HG03108 (cell line): Measurements from ENCODE around the gene CCM2.
A peak's percentile ranks its signal among the peaks of the same experiment; 100 is the strongest.

Experiments
- ATAC-seq: cut with Tn5 transposase; IDR thresholded peaks from one replicate; pipeline ENCODE4 v1.9.1; 2021; ENCODE audit warnings: moderate library complexity; ENCODE audit not compliant: unreplicated experiment

CCM2 gene

GRCh38 chr7:44967571-44968446 lies 32.2 kb upstream of the CCM2 start:
- no peak for ATAC-seq

- no peak for ATAC-seq
Observed at GRCh38 chr7:44969049-44969700, 30.8 kb upstream of the CCM2 start.

GRCh38 chr7:44969701-44970522 lies 30.1 kb upstream of the CCM2 start:
- ATAC-seq, result no peak

GRCh38 chr7:44970523-44971051 lies 29.4 kb upstream of the CCM2 start:
- no peak for ATAC-seq

GRCh38 chr7:44971188-44971901 lies 28.7 kb upstream of the CCM2 start:
- no peak for ATAC-seq

GRCh38 chr7:44971902-44972441 lies 28.0 kb upstream of the CCM2 start:
- no peak for ATAC-seq

- ATAC-seq, result no peak
Observed at GRCh38 chr7:44972562-44972961, 27.4 kb upstream of the CCM2 start.

- ATAC-seq, result no peak
Observed at GRCh38 chr7:44973610-44974401, 26.2 kb upstream of the CCM2 start.

- ATAC-seq, result no peak
Observed at GRCh38 chr7:44974549-44974948, 25.5 kb upstream of the CCM2 start.

- no peak for ATAC-seq
Observed at GRCh38 chr7:44975331-44976039, 24.5 kb upstream of the CCM2 start.

GRCh38 chr7:44976040-44976745 lies 23.8 kb upstream of the CCM2 start:
- no peak for ATAC-seq

GRCh38 chr7:44976746-44977196 lies 23.2 kb upstream of the CCM2 start:
- ATAC-seq, result no peak

GRCh38 chr7:44977304-44977958 lies 22.6 kb upstream of the CCM2 start:
- ATAC-seq, result no peak

- no peak for ATAC-seq
Observed at GRCh38 chr7:44977959-44978335, 22.1 kb upstream of the CCM2 start.

- ATAC-seq, result peak; percentile 55
Observed at GRCh38 chr7:44978511-44979366, 21.3 kb upstream of the CCM2 start, which contains the start of gene MYO1G. TSS of gene MYO1G (minus strand) at chr7:44979015. CDS start at chr7:44978961, 54 bp downstream.

- ATAC-seq, result no peak
Observed at GRCh38 chr7:44979481-44980392, 20.3 kb upstream of the CCM2 start.
